Activated CD4-positive, alpha-beta T cell treated with anti-CD3 and anti-CD28 coated beads, Interleukin-2, Interleukin-6, amounts not matched to agents 100 ng/mL and 50 ng/mL, durations not matched to agents 16 hours and 8 hours (primary cell): Measurements from ENCODE around the gene EFNA4.

Experiments
- DNase-seq: peaks from one replicate; pipeline ENCODE4 v3.0.0-alpha.2; 2020

The EFNA4 gene

DNA sequence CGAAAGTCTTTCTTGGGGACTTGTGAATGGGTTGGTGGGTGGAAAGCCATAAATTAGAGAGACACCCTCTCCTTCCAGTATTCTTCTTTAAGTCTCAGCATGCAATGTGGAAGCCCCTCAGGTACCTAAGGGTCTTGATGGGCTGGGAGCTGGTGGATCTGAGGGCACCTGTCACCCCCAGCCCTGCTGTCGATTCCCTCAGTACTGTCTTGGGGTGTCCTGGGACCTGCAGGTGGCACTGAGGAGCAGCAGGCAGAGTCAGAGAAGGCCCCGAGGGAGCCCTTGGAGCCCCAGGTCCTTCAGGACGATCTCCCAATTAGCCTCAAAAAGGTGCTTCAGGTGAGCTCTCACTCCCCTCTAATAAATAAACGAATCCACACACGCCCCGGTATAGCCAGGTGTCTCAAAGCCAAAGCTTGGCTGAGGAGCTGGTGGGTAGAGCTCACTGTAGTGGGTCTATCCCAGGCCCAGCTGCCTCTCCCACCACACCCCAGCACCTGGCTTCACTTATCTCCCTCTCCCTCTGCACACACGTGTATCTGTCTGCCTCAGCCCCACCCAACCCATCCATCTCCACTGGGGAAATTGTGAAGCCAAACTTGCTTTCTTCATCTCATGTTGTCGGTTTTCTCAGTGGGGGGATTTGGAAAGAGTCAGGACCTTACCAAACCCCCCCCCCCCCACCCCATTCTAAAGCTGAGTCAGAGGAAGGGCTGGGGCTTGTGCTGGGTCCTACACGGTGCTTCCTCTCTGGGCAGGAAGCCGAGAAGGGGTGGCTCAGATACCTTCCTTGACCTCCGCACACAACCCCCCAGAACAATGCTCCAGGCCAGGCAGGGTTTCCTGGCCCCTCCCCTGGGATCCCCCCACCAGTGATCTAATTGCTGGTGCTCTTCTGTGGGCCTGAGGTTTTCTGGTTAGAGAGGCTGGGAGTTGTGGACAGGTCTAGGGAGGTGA is 10.8 kb upstream of the EFNA4 start:
- DNase-seq = peak; percentile 50

GRCh38 chr1:155053531-155054105 is 9.9 kb upstream of the EFNA4 start:
- DNase-seq = no peak

GRCh38 chr1:155057104-155057503 is 6.4 kb upstream of the EFNA4 start:
- DNase-seq = no peak

DNA sequence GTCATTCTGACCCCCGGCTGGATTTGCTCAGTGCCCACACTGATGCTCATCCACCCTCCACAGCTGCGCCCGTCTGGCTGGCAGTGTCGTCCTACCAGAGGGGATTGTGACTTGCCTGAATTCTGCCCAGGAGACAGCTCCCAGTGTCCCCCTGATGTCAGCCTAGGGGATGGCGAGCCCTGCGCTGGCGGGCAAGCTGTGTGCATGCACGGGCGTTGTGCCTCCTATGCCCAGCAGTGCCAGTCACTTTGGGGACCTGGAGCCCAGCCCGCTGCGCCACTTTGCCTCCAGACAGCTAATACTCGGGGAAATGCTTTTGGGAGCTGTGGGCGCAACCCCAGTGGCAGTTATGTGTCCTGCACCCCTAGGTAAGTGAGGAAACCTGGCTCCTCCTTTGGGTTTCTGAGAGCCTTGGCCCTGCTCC is 5.7 kb upstream of the EFNA4 start:
- no peak for DNase-seq

DNA sequence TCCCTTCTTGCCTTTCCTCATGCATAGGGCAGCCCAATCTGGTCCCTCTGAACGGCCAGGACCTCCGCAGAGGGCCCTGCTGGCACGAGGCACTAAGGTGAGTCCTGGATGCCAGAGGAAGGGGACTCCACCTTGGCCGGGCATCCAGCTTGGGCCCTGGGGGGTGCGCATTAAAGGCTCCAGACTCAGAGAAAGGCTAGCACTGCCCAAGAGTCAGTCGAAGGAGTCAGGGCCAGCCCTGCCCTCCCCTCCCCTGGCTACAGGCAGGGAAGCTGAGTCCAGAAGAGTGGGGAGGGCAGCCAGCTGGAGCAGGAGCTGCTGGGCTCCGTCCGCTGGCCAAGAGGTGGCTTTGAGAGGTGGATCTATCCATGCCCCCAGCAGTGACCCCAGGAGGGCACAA is 2.8 kb upstream of the EFNA4 start:
- no peak for DNase-seq

GRCh38 chr1:155061381-155062150 is 2.0 kb upstream of the EFNA4 start:
- peak; percentile 96 for DNase-seq

DNA sequence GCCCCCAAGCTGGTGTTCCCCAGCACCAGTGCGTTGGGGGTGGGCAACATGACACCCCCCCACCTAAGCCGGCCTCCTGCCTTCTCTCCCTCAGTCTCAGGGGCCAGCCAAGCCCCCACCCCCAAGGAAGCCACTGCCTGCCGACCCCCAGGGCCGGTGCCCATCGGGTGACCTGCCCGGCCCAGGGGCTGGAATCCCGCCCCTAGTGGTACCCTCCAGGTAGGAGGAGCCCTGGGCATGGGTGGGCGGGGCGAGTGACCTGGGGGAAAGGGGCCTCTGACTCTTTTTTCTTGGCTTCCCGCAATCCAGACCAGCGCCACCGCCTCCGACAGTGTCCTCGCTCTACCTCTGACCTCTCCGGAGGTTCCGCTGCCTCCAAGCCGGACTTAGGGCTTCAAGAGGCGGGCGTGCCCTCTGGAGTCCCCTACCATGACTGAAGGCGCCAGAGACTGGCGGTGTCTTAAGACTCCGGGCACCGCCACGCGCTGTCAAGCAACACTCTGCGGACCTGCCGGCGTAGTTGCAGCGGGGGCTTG is 1.3 kb upstream of the EFNA4 start:
- no peak for DNase-seq

- peak; percentile 84 for DNase-seq
Measured at GRCh38 chr1:155062702-155063411, 683 bp upstream of the EFNA4 start.

GRCh38 chr1:155064111-155064831 is 731 bp downstream of the EFNA4 start:
- DNase-seq = no peak

DNA sequence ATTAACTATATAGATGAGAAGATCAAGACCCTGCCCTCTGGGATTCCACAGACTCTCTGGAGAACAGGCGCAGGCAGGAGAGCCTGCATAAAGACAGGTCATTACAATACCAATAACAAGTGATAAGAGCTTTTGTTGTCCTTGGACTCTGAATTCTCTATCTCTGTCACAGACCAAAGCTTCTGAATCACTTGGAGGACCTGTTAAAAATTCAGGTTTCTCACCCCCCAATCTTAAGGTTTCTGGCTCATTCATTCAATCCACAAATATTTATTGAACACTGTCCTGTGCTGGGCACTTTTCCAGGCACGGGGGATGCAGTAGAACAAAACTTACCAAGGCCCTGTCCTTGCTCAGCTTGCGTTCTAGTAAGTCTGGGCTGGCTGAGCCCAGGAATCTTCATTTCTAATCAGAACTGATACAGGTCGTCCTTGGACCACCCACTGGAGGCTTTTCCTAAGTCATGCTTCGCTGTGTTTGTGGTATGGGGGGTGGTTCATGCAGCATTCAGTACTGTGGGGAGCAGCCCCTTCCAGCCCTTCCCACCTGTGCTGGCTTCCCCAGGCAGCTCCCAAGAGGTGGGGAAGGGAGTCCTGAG is 1.4 kb downstream of the EFNA4 start:
- DNase-seq = no peak

GRCh38 chr1:155066777-155067176 is 3.2 kb downstream of the EFNA4 start:
- DNase-seq = no peak

DNA sequence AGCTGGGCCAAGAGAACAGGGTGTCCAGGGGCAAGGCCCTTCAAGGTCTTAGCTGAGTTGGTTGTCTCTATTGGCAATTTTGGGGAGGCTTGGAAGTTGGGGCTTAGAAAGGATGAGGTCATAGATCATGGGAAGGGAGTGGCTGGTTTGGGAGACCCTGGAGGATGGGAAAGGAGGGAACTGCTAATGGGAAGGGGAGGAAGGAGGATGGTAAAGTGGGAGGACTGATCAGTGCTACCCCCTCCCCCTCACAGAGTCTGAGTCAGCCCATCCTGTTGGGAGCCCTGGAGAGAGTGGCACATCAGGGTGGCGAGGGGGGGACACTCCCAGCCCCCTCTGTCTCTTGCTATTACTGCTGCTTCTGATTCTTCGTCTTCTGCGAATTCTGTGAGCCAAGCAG is 5.1 kb downstream of the EFNA4 start:
- no peak for DNase-seq

GRCh38 chr1:155069551-155070157 is 6.1 kb downstream of the EFNA4 start:
- DNase-seq = no peak

DNA sequence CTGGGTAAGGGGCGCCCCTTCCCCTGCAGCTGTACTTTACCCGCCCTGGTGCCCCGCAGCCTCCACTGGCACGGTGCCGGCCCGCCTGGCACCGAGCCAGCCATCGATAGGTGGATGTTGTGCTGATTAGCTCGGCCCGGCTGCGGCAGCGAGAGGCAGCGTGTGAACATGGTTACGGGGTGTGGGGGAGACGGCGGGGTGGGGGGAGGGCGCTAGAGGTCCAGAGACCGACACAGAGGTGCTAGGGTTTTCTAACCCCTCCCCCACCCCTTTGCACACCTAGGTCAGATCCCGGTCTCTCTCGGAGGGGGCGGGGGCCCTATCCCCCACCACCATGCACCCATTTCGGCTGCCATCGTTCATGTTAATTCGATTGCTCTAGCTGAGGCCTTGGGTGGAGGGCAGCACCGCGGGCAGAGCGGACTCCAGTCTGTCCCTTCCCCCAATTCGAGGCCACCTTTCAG is 6.7 kb downstream of the EFNA4 start:
- no peak for DNase-seq

DNA sequence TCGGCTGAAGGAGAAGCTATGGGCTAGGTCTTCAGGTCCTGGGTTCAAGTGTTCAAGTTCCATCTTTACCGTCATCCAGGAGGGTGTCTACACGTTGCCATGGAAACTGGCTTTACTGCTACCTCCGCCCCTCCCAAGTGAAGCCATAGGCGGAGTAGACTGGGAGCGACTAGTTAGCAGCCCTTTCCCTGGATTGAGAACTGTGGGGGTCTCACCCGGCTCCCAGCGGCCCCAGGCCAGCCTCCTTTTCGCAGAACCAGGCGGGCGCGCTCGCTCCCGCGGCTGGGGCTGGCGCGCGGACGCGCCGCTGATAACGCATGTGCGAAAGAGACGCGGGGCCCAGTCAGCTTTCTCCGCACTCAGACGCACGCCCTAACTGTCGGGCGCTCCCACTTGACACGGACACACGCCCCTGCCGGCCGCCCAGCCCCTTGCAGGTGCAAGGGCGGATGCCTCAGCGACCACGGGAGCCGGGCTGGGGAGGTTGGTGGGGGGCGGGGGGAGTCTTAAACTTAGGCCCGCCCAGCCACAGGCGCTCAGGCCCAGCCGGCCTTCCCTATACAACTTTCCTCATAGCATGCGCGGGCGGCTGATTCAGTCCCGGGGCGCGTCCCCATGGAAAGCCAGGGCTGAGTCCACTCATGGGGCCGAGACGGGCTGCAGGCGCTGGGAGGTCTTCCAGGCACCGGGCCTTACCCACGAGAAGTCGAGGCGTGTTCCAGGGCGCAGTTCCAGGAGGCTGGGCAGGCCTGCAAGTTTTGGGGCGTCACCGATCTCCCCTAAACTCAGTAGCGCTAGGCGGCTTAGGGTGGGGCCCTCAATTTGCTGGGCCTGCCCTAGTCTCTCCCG is 7.4 kb downstream of the EFNA4 start:
- DNase-seq = peak; percentile 79

DNA sequence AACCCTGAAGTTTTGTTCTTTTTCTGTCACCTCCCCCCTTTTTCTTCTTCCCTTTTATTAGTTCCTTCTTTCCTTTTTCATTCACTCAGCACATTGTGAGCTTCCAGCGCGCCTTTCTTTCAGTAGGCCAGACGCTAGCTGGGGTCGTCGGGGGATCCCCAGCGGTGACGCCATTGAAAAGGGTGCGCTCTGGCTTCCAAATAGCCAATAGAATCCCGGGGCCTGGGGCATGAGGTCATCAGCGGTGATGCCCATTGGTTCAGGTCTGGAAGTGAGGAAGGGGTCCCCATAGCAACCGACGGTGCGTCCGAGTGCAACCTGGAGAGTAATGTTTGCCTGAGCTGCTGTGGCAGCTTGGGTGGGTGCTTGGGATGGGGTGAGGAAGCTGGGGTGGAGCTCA is 8.2 kb downstream of the EFNA4 start:
- DNase-seq = no peak

- no peak for DNase-seq
Measured at GRCh38 chr1:155072531-155073289, 9.2 kb downstream of the EFNA4 start.

- DNase-seq = peak; percentile 14
Measured at GRCh38 chr1:155073377-155074242, 10.1 kb downstream of the EFNA4 start.
